Measurements from ENCODE around the gene SLC31A1.

Gene SLC31A1

DNA sequence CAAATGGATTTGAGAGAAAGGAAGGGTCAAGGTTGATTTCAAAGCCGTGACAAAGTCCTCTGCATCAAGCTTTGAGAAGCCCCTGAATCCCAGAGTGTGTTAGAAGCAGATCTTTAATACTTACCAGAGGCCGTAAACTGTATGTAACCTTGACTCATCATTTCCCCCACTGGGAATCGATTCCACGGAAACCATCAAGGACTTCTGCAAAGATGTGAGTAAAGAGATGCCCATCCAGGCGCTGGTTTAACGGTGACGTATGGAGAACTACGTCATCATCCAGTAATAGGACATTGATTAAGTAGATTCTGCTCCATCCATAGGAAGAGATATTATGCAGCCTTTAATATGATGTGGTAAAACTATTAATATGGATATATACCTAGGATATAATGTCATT is 80.2 kb downstream of the SLC31A1 start:
- in situ Hi-C loops (cut with HindIII; ENCODE audit: low pct_ligation_motif_present, low sequenced_read_pairs): no loop called here
- H3K36me3 ChIP-seq (replicated peaks): no peaks in the 10 kb centered on the region
- H3K27me3 ChIP-seq (replicated peaks): no peaks in the 10 kb centered on the region
- H3K27ac ChIP-seq: no peak overlapping the region
- no peak for DNase-seq
- no peak overlapping the region for H3K4me3 ChIP-seq (ENCODE audit: low read depth, low read length)
- no peak for TF ChIP-seq CTCF (IDR thresholded peaks at IDR 0.05; ENCODE audit: low read depth, low read length, missing control alignments)

- DNase-seq: no peak
- no peaks in the 10 kb centered on the region for H3K27me3 ChIP-seq (replicated peaks)
- H3K4me3 ChIP-seq (ENCODE audit: low read depth, low read length): no peak within 1 kb of the TSS
- H3K36me3 ChIP-seq (replicated peaks): no peaks in the 10 kb centered on the region
- no peak within 1 kb of the TSS for H3K27ac ChIP-seq
- TF ChIP-seq CTCF (IDR thresholded peaks at IDR 0.05; ENCODE audit: low read depth, low read length, missing control alignments): no peak
- in situ Hi-C loops (cut with HindIII; ENCODE audit: low pct_ligation_motif_present, low sequenced_read_pairs): no loop called here
Observed at GRCh38 chr9:113302792-113303418, 81.6 kb downstream of the SLC31A1 start, which contains the start of gene RNF183. TSS of gene RNF183 (minus strand) at chr9:113303376. CDS start at chr9:113298184, 5,192 bp downstream.

- no peak for TF ChIP-seq CTCF (IDR thresholded peaks at IDR 0.05; ENCODE audit: low read depth, low read length, missing control alignments)
- Histone ChIP-seq H3K27me3 (replicated peaks) (no peaks in the 10 kb centered on the region), H3K4me3 (ENCODE audit: low read depth, low read length) (no peak overlapping the region), H3K36me3 (replicated peaks) (no peaks in the 10 kb centered on the region), H3K27ac (no peak overlapping the region)
- DNase-seq: no peak
- in situ Hi-C loops (cut with HindIII; ENCODE audit: low pct_ligation_motif_present, low sequenced_read_pairs): no loop called here
Observed at GRCh38 chr9:113306566-113306965, 85.2 kb downstream of the SLC31A1 start.

GRCh38 chr9:113307396-113307975 is 86.1 kb downstream of the SLC31A1 start:
- Histone ChIP-seq H3K36me3 (replicated peaks) (no peaks in the 10 kb centered on the region), H3K4me3 (ENCODE audit: low read depth, low read length) (no peak overlapping the region), H3K27ac (no peak overlapping the region), H3K27me3 (replicated peaks) (no peaks in the 10 kb centered on the region)
- TF ChIP-seq CTCF (IDR thresholded peaks at IDR 0.05; ENCODE audit: low read depth, low read length, missing control alignments): no peak
- no peak for DNase-seq
- in situ Hi-C loops (cut with HindIII; ENCODE audit: low pct_ligation_motif_present, low sequenced_read_pairs): no loop called here

- Histone ChIP-seq H3K36me3 (replicated peaks) (no peaks in the 10 kb centered on the region), H3K4me3 (ENCODE audit: low read depth, low read length) (no peak overlapping the region), H3K27ac (no peak overlapping the region), H3K27me3 (replicated peaks) (no peaks in the 10 kb centered on the region)
- peak; percentile 80 for TF ChIP-seq CTCF (IDR thresholded peaks at IDR 0.05; ENCODE audit: low read depth, low read length, missing control alignments)
- in situ Hi-C loops (cut with HindIII; ENCODE audit: low pct_ligation_motif_present, low sequenced_read_pairs): no loop called here
- peak; percentile 36 for DNase-seq
Observed at GRCh38 chr9:113309204-113309813, 88.0 kb downstream of the SLC31A1 start.
